ENCODE results near the gene NXN.
"Not testable (repeated sequence)": the region's sequence is repeated elsewhere in the genome, so short reads cannot be mapped to it uniquely, and the experiment has no call there.

The NXN gene

GRCh38 chr17:859824-860195, 119.8 kb downstream of the NXN start:
- no peak for DNase-seq

- DNase-seq, result no peak
Measured at GRCh38 chr17:859061-859823, 120.3 kb downstream of the NXN start.

- DNase-seq, result peak; percentile 15
Measured at GRCh38 chr17:856149-856548, 123.4 kb downstream of the NXN start.

- DNase-seq, result no peak
Measured at GRCh38 chr17:855569-855968, 124.0 kb downstream of the NXN start.

GRCh38 chr17:852850-853249, 126.7 kb downstream of the NXN start:
- not testable (repeated sequence) for DNase-seq

GRCh38 chr17:852349-852748, 127.2 kb downstream of the NXN start:
- no peak for DNase-seq

- no peak for DNase-seq
Measured at GRCh38 chr17:851924-852323, 127.7 kb downstream of the NXN start.

- DNase-seq, result peak; percentile 78
Measured at GRCh38 chr17:850851-851763, 128.5 kb downstream of the NXN start.

- no peak for DNase-seq
Measured at GRCh38 chr17:850086-850850, 129.3 kb downstream of the NXN start.

- no peak for DNase-seq
Measured at GRCh38 chr17:848402-848801, 131.2 kb downstream of the NXN start.

- DNase-seq, result peak; percentile 84
Measured at GRCh38 chr17:846901-847843, 132.4 kb downstream of the NXN start.

- no peak for DNase-seq
Measured at GRCh38 chr17:841313-841712, 138.3 kb downstream of the NXN start.

GRCh38 chr17:838486-838885, 141.1 kb downstream of the NXN start:
- DNase-seq, result no peak

GRCh38 chr17:836151-836550, 143.4 kb downstream of the NXN start:
- peak; percentile 33 for DNase-seq

- not testable (repeated sequence) for DNase-seq
Measured at GRCh38 chr17:835721-836120, 143.9 kb downstream of the NXN start.

- peak; percentile 100 for DNase-seq
Measured at GRCh38 chr17:835263-835662, 144.3 kb downstream of the NXN start.

- DNase-seq, result no peak
Measured at GRCh38 chr17:834136-834535, 145.4 kb downstream of the NXN start.

GRCh38 chr17:830950-831349, 148.6 kb downstream of the NXN start:
- DNase-seq, result no peak

GRCh38 chr17:830381-830780, 149.2 kb downstream of the NXN start:
- no peak for DNase-seq

GRCh38 chr17:829614-830013, 150.0 kb downstream of the NXN start:
- DNase-seq, result not testable (repeated sequence)

GRCh38 chr17:828761-829160, 150.8 kb downstream of the NXN start:
- peak; percentile 66 for DNase-seq

- no peak for DNase-seq
Measured at GRCh38 chr17:826778-827177, 152.8 kb downstream of the NXN start.

Measured in fibroblast of skin of back (primary cell).